Transverse colon (tissue), 4 donors: Measurements from ENCODE around the gene NDUFS7.

Source experiments
- EP300 ChIP-seq: sonication (generic); formaldehyde crosslinking; IDR thresholded peaks from one replicate; pipeline ENCODE4 v1.6.1; 2017; ENCODE audit warnings: antibody characterized with exemption, low read depth
- POLR2A ChIP-seq: fragments of 450-650 bp; IDR thresholded peaks from one replicate; pipeline ENCODE4 v1.6.1; 2016; ENCODE audit warnings: antibody characterized with exemption, mild to moderate bottlenecking, moderate library complexity
- POLR2AphosphoS5 ChIP-seq, 3 donors: sonication (generic); formaldehyde crosslinking; IDR thresholded peaks; one replicate each; pipeline ENCODE4 v1.6.1; 2016; ENCODE audit warnings: antibody characterized with exemption in 3 of 3
- TF ChIP-seq, protein P1 (sequence below), 5 experiments: fragments of 200-600 bp in 3 of 5; fragments of 450-650 bp in 2 of 5; sonication (generic) in 3 of 5; IDR thresholded peaks; 1 replicate in 2 of 5; 2 replicates in 3 of 5; pipeline ENCODE4 v1.5.1; 2016 to 2017; ENCODE audit warnings: antibody characterized with exemption in 5 of 5, inconsistent platforms in 3 of 5, mild to moderate bottlenecking in 2 of 5, moderate library complexity in 1 of 5

DNA sequence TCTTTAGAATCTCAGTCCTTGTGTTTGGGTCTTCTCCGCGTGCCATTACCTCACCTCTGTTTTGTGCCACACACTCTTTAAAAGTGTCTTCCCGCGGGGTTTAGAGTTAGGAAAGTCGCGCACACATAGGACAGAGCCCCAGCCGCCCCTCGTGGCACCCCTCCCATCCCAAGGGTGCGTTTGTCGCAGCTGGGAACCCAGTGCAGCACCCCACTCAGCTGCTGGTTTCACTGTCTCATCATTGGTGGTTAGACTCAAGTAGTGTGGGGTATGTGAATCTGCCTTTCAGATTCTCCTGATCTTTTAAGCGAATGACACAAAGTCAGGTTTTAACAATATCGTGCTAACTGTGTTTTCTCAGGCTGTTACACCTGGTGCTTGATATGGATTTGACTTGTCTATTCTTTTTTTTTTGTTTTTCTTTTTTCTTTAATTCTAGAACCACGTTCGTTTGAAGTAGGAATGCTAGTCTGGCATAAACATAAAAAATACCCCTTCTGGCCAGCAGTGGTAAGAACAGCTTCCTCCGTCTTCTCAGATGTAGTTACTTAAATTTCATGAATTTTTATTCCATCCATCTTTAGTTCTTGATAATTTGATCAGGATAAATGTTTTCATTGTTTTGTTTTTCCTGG, 19.5 kb upstream of the NDUFS7 start:
- no peak for TF ChIP-seq EP300
- TF ChIP-seq, protein P1, sequence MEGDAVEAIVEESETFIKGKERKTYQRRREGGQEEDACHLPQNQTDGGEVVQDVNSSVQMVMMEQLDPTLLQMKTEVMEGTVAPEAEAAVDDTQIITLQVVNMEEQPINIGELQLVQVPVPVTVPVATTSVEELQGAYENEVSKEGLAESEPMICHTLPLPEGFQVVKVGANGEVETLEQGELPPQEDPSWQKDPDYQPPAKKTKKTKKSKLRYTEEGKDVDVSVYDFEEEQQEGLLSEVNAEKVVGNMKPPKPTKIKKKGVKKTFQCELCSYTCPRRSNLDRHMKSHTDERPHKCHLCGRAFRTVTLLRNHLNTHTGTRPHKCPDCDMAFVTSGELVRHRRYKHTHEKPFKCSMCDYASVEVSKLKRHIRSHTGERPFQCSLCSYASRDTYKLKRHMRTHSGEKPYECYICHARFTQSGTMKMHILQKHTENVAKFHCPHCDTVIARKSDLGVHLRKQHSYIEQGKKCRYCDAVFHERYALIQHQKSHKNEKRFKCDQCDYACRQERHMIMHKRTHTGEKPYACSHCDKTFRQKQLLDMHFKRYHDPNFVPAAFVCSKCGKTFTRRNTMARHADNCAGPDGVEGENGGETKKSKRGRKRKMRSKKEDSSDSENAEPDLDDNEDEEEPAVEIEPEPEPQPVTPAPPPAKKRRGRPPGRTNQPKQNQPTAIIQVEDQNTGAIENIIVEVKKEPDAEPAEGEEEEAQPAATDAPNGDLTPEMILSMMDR (IDR thresholded peaks at IDR 0.05), result peak in 3 of 5 experiments; percentile 14 to 26 (median 18)
- no peak for TF ChIP-seq POLR2A
- no peak for TF ChIP-seq POLR2AphosphoS5 (IDR thresholded peaks at IDR 0.05)
